ENCODE data around the gene HOXC10. TPM values are rescaled to one million over a fixed set of nuclear protein-coding genes. Genes with fewer than 3 reads are reported as not detected.

HOXC10 gene
- total and polyA plus RNA-seq, 2 of the 8 experiments (the other 6 are each of a cell fraction or from before 2014, with no cell fraction given) = not detected

DNA sequence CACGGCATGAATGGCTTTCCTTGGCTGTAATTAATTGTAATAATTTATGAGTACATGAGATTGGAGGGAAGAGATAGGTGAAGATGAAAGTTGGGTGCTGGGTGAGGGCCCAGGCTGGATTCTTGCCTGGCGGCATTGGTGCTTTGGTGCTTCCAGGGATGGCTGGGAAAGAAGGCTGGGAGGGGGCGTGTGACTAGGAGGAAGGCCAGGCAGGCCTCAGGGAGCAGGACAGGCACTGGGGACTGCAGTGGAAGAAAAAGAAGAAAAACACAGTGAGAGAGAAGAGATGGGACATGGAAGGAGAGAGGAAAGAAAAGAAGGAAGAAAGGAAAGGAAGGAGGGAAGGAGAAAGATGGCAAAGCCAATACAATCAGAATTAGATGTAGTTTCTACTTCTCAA, 18.7 kb downstream of the HOXC10 start (continued):
- TF ChIP-seq, protein P1, sequence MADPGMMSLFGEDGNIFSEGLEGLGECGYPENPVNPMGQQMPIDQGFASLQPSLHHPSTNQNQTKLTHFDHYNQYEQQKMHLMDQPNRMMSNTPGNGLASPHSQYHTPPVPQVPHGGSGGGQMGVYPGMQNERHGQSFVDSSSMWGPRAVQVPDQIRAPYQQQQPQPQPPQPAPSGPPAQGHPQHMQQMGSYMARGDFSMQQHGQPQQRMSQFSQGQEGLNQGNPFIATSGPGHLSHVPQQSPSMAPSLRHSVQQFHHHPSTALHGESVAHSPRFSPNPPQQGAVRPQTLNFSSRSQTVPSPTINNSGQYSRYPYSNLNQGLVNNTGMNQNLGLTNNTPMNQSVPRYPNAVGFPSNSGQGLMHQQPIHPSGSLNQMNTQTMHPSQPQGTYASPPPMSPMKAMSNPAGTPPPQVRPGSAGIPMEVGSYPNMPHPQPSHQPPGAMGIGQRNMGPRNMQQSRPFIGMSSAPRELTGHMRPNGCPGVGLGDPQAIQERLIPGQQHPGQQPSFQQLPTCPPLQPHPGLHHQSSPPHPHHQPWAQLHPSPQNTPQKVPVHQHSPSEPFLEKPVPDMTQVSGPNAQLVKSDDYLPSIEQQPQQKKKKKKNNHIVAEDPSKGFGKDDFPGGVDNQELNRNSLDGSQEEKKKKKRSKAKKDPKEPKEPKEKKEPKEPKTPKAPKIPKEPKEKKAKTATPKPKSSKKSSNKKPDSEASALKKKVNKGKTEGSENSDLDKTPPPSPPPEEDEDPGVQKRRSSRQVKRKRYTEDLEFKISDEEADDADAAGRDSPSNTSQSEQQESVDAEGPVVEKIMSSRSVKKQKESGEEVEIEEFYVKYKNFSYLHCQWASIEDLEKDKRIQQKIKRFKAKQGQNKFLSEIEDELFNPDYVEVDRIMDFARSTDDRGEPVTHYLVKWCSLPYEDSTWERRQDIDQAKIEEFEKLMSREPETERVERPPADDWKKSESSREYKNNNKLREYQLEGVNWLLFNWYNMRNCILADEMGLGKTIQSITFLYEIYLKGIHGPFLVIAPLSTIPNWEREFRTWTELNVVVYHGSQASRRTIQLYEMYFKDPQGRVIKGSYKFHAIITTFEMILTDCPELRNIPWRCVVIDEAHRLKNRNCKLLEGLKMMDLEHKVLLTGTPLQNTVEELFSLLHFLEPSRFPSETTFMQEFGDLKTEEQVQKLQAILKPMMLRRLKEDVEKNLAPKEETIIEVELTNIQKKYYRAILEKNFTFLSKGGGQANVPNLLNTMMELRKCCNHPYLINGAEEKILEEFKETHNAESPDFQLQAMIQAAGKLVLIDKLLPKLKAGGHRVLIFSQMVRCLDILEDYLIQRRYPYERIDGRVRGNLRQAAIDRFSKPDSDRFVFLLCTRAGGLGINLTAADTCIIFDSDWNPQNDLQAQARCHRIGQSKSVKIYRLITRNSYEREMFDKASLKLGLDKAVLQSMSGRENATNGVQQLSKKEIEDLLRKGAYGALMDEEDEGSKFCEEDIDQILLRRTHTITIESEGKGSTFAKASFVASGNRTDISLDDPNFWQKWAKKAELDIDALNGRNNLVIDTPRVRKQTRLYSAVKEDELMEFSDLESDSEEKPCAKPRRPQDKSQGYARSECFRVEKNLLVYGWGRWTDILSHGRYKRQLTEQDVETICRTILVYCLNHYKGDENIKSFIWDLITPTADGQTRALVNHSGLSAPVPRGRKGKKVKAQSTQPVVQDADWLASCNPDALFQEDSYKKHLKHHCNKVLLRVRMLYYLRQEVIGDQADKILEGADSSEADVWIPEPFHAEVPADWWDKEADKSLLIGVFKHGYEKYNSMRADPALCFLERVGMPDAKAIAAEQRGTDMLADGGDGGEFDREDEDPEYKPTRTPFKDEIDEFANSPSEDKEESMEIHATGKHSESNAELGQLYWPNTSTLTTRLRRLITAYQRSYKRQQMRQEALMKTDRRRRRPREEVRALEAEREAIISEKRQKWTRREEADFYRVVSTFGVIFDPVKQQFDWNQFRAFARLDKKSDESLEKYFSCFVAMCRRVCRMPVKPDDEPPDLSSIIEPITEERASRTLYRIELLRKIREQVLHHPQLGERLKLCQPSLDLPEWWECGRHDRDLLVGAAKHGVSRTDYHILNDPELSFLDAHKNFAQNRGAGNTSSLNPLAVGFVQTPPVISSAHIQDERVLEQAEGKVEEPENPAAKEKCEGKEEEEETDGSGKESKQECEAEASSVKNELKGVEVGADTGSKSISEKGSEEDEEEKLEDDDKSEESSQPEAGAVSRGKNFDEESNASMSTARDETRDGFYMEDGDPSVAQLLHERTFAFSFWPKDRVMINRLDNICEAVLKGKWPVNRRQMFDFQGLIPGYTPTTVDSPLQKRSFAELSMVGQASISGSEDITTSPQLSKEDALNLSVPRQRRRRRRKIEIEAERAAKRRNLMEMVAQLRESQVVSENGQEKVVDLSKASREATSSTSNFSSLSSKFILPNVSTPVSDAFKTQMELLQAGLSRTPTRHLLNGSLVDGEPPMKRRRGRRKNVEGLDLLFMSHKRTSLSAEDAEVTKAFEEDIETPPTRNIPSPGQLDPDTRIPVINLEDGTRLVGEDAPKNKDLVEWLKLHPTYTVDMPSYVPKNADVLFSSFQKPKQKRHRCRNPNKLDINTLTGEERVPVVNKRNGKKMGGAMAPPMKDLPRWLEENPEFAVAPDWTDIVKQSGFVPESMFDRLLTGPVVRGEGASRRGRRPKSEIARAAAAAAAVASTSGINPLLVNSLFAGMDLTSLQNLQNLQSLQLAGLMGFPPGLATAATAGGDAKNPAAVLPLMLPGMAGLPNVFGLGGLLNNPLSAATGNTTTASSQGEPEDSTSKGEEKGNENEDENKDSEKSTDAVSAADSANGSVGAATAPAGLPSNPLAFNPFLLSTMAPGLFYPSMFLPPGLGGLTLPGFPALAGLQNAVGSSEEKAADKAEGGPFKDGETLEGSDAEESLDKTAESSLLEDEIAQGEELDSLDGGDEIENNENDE (IDR thresholded peaks at IDR 0.05; ENCODE audit: insufficient replicate concordance, low read length) = no peak
- TF ChIP-seq RXRA (IDR thresholded peaks at IDR 0.05; ENCODE audit: insufficient read depth, low read depth, low read length) = no peak
- TF ChIP-seq TAF7 (optimal IDR thresholded peaks at IDR 0.05; ENCODE audit: borderline replicate concordance, low read depth, low read length) = no peak
